ENCODE data around the gene ATP13A1. TPM values are rescaled to one million over a fixed set of nuclear protein-coding genes. Genes with fewer than 3 reads are reported as not detected.
A peak's percentile ranks its signal among the peaks of the same experiment; 100 is the strongest.
"Not testable (repeated sequence)": the region's sequence is repeated elsewhere in the genome, so short reads cannot be mapped to it uniquely, and the experiment has no call there.

The ATP13A1 gene
- polyA plus RNA-seq, 3 donors, result 47.5 to 68.2 (median 51.9) TPM

DNA sequence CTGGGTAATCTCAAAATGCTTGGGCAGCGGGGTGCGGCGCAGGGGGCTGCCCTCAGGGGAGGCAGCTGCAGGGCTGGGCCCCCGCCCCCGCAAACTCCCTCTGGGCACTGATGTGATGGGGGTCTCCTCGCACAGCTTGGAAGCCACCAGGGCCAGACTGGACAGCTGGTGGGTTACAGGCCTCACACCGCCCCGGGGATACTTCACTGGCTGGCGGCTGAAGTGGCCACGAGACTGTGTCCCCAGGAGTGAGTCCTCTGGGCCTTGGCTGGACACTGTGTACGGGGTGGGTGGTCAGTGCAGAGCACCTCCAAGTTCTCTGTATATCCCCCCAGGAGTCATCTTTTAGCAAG is 33.4 kb downstream of the ATP13A1 start:
- no peak for DNase-seq (ENCODE audit: extremely low read depth in 1 of 11, low read depth in 9 of 11, low spot score in 4 of 11)

DNA sequence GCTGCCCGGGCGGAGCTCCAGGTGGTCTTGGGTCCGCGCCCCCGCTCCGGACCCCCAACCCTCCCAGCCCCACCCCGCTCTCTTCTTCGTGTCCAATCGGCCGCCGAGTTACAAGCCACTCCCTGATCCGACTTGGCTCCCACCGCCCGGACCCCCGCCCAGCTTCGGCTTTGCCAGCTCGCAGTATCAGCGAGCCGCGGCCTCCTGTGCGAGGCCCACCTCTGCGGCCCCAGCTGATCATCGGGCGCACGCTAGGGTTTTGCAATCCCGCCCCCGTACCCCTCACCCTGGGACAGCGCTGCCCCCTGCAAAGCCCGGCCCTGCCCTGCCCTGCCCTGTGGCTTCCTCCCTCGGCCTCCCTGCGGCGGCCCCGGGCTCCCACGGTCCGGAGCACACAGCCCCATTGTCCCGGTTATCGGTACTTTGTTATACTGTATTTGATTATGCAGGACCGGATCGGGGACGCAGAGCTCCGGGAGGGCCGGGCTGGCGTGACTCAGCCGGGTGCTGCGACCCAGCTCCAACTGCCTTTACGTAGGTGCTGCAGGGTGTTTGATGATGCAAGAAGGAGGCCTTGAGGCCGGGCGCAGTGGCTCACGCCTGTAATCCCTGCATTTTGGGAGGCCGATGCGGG is 34.9 kb downstream of the ATP13A1 start:
- peak in 5 of 11 donors; percentile 53 to 76 (median 57) for DNase-seq (ENCODE audit: extremely low read depth in 1 of 11, low read depth in 9 of 11, low spot score in 4 of 11)

DNA sequence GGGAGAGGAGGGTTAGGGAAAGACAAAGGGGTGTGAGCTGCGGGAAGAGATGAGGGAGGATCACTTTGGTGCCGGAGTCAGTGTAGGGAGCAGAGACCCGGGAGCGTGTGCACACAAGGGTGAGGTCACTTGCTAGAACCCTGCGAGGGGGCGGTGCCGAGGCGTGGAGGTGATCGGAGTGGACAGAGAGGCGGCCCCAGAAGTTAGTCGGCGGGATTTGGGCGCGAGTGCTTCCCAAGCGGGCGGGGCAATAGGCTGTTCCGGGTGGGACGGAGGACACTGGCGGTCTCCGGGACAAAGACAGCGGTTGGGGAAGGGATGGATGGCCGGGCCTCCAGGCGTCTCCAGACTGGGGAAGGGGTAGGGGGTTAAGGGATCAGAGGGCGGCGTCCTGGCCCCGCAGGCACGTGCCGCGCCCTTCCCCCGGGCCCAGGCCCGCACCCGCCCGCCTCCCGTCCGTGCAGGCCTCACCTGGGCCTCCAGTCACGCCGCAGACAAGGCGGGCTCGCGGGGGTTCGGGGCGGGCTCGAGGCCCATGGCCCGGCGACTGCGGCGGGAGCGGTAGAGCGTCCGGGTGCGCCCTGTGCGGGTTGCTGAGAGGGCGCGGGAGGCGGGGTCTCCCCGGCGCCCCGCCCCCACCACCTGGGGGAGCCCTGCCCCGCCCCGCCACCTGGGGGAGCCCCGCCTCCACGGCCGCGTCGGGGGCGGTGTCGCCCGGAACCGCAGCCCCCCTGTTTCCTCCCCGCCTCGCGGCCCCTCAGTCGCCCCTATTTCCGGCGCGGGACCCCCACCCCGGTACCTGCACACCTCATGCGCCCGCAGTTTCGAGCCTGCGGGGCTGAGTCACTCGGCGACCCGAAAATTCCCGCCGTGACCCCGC is 35.6 kb downstream of the ATP13A1 start, which contains the start of gene LPAR2:
TSS of gene LPAR2 (minus strand) at position 600 of the 880 bp plus-strand sequence. CDS start 945 bp downstream, outside the sequence.
- DNase-seq (ENCODE audit: extremely low read depth in 1 of 11, low read depth in 9 of 11, low spot score in 4 of 11), result peak in 2 of 11 donors; percentile 32 to 38

DNA sequence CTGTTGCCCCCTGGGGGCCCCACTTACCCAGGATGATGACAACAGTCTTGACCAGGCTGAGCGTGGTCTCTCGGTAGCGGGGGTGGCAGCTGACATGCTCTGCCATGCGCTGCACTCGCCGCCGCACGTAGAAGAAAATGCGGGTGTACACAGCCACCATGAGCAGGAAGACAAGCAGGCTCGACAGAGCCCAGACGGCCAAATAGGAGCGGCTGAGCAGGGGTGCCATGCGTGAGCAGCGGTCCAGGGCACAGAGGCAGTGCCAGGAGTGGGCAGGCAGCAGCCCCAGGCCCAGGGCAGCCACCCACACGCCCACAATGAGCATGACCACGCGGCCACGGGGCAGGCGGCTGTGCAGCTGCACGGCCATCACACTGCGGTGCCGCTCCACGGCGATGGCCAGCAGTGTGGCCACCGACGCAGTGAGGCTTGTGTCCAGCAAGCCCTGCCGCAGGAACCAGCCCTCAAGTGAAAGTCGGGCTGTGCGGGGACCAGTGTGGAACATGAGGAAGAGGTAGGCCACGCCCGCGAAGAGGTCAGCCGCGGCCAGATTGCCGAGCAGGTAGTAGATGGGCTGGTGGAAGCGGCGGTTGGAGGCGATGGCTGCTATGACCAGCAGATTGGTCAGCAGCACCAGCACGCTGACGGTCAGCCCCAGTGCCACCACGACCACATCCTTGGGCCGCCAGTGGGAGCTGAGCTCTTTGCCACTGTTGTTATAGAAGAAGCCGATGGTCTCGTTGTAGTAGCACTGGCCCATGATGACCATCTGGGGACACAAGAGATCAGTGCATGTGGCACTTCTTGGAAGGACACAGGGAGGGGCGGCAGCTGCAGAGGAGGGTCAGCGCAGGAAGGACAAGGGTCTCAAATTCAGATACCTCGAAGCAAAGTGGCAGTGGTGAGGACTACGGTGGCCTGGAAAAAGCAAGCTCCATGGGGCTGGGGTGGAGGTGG is 36.7 kb downstream of the ATP13A1 start:
- no peak for DNase-seq (ENCODE audit: extremely low read depth in 1 of 11, low read depth in 9 of 11, low spot score in 4 of 11)

DNA sequence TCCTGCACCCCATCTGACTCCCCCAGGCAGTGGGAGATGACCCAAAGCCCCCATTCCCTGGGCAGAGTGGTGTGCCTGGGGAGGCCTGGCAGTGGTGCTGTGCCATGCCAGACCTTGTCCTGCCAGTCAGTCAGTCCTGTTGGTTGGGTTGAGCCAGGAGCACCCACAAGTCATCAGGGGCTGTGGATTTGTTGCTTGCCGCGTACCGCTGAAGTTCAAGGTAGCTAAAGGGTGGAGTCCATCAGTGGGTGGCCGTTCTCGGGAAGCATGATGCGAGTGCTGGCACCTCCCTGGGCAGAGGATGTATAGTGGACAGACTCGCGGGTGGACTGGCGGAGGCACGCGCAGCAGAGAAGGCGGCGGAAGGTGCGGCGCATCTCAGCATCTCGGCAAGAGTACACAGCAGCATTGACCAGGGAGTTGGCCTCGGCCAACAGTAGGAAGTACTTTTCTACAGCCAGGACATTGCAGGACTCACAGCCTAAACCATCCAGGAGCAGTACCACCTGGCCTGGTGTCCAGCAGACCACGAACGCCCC is 39.4 kb downstream of the ATP13A1 start:
- no peak for DNase-seq (ENCODE audit: extremely low read depth in 1 of 11, low read depth in 9 of 11, low spot score in 4 of 11)

DNA sequence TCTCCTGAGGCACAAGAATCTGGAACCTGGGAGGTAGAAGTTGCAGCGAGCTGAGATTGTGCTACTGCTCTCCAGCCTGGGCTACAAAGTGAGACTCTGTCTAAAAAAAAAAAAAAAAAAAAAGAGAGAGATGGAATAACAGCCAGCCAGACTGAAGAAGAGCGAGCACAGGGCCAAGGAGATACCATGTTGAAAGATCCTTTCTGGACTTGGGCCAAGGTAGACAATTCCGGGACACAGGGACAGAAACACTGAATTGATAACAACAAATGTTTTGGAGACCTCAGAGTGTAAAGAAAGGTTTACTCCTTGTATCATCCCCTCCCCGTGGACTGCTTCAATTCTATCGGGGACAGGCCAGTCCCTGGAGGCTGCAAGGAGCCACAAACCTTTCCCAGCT is 40.1 kb downstream of the ATP13A1 start:
- DNase-seq (ENCODE audit: extremely low read depth in 1 of 11, low read depth in 9 of 11, low spot score in 4 of 11), result no peak

DNA sequence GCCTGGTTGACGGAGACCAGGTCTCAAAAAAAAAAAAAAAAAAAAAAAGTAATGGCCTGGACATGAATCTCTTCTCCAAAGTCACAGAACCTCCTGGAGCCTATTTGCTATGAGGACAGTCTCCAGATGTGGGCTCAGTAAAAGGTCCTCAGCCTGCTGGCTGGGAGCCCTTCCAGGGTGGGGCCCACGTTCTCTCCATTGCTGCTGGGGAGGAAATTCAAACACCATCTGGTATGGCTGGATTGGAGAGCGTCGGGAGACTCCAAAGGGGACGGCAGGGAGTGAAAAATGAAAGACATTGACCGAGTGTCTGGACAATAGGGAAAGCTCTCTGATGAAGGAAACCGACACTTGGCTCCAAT is 43.6 kb downstream of the ATP13A1 start:
- no peak for DNase-seq (ENCODE audit: extremely low read depth in 1 of 11, low read depth in 9 of 11, low spot score in 4 of 11)

DNA sequence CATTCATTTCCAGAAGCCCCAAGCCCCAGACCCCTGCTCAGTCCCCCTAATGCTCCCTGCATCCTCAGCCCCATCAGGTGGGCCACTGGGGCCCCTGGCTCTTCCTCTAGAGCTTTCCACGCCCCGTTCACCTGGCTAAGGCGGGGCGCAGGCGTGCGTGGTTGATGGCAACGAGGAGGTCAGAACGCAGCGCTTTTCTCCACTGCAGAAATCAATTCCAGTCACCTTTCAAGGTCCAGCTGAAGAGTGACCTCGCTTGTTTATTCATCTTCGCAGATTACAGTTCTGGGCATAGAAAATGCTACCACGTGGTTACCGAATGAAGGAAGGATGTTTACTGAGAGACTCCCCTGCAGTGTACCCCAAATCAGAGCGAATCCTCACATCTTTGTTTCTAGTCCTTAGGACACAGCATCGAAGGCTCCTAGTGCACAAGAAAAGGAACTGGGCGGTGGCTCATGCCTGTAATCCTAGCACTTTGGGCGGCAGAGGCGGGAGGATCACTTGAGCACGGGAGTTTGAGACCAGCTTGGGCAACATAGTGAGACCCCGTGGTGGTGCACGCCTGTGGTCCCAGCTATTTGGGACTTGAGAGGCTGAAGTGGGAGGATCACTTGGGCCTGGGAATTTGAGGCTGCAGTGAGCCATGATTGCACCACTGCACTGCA is 44.2 kb downstream of the ATP13A1 start:
- DNase-seq (ENCODE audit: extremely low read depth in 1 of 11, low read depth in 9 of 11, low spot score in 4 of 11), result no peak

DNA sequence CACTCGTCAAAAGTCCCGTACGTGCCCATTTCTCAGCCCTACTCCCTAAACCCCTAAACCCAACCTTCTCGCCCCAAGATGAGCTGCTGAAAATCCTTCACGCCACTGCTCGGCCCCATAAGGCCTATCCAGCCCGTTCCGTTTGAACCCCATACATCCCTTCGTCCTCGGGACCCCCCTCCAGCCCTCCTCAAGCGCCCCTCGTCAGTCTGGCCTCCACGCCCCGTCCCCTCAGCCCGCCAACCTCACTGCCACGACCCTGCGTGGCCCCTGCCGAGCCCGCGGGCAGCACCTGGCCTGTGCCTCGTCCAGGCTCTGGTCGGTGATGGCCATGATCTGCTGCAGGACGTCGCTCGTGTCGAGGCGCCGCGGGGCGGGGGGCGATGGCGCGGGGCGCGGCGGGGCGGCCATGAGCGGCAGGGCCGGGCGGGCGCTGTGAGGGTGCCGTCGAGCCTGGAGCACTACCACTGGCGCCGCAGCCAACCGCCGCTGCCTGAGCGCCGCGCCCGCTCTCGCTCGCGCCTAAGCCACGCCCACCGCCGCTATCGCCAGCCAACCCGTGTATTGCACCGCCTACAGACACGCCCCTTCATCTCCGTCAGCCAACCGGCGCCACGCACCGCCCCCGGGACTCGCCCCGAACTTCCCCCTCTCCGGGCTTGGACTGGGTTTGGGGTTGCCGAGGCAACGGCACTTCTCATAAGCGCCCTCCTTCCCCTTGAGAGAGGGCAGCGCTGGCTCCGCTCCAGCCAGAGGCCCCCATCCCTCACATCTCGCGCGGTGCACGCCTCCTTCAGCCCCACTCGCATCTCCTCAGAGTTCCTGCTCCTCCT is 45.0 kb downstream of the ATP13A1 start, which contains the start of gene PBX4:
TSS of gene PBX4 (minus strand) at position 469 of the 833 bp plus-strand sequence. CDS start at position 411, 58 bp downstream.
- DNase-seq (ENCODE audit: extremely low read depth in 1 of 11, low read depth in 9 of 11, low spot score in 4 of 11), result peak; percentile 77 to 93 (median 92)

DNA sequence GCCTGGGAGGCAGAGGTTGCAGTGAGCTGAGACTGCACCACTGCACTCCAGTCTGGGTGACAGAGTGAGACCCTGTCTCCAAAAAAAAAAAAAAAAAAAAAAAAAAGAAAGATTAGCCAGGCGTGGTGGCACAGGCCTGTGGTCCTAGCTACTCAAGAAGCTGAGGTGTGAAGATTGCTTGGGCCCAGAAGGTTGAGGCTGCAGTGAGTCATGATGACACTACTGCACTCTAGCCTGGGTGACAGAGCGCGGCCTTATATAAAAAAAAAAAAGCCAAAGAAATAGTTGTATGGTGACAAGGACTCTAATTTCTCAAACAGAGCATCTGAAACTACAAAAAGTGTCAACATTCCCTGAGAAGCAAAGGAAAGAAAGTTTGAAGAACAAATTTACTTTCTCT is 48.4 kb downstream of the ATP13A1 start:
- no peak for DNase-seq (ENCODE audit: extremely low read depth in 1 of 11, low read depth in 9 of 11, low spot score in 4 of 11)

DNA sequence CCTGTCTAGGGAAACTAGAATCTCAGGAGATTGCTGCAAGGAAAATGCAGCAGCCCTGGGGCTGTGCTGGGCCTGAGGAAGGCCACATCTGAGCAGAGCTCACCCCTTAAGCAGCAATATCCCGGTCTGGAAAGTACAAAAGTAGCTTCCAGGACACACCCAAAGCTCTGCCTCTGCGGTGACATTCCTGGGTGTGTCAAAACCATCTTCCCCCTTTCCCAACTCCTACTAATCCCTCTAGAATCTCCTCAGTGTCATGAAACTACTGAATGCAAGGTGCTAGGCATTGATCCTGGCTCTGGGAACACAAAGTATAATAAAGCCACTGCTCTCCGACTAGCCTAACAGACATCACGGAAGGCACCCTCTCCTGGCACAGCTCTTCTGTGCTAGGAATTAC is 50.0 kb downstream of the ATP13A1 start:
- DNase-seq (ENCODE audit: extremely low read depth in 1 of 11, low read depth in 9 of 11, low spot score in 4 of 11), result no peak

DNA sequence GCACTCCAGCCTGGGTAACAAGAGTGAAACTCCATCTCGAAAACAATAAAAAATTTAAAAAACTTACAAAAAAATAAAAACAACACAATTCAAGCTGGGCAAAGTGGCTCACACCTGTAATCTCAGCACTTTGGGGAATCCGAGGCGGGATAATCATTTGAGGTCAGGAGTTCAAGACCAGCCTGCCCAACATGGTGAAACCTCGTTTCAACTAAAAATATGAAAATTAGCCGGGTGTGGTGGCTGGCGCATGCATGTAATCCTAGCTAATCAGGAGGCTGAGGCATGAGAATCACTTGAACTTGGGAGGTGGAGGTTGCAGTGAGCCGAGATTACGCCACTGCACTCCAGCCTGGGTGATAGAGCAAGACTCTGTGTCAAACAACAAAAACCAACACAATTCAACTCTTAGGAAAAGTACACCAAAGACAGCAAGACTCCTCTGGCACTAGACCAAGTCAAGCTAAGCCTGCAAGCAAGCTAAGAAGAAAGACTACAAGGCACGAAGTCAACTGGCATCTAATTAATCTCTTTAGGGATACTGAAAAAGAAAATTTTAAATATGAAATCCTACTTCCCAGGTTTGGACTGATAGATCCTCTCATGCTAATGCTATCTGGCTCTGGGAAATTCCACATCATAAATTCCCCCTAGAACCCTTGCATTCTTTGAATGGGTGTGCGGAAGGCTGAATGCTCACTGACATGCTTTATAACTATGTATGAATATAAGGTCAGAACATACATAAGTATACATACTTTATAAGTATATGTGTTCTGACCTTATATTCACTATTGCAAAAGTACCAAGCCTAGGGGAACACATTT is 52.9 kb downstream of the ATP13A1 start:
- no peak for DNase-seq (ENCODE audit: extremely low read depth in 1 of 11, low read depth in 9 of 11, low spot score in 4 of 11)

DNA sequence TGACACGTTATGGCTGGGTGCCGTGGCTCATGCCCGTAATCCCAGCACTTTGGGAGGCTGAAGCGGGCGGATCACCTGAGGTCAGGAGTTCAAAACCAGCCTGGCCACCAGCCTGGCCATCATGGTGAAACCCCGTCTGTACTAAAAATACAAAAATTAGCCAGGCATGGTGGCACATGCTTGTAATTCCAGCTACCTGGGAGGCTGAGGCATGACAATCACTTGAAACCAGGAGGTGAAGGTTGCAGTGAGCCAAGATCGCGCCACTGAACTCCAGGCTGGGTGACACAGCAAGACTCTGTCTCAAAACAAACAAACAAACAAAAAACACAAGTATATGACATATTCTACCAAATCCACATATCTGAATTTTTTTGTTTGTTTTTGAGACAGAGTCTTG is 56.8 kb downstream of the ATP13A1 start:
- not testable (repeated sequence) for DNase-seq (ENCODE audit: extremely low read depth in 1 of 11, low read depth in 9 of 11, low spot score in 4 of 11)

DNA sequence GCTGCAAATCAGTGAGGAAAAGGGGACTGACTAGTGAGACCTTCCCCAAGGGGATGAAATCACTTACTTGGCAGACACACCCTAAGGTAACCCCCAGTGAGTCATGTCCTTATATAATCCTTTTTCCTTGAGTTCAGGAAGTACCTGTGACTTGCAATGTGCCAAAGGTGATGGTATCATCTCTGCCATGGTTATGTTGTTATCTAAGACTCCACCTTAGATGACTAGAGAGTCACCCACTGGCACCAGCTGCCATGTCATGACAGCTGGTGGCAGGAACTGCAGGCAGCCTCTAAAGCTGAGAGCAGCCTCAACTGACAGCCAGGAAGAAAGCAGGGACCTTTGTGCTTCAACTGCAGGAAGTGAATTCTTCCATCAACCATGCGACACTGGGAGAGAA is 57.5 kb downstream of the ATP13A1 start:
- no peak for DNase-seq (ENCODE audit: extremely low read depth in 1 of 11, low read depth in 9 of 11, low spot score in 4 of 11)

DNA sequence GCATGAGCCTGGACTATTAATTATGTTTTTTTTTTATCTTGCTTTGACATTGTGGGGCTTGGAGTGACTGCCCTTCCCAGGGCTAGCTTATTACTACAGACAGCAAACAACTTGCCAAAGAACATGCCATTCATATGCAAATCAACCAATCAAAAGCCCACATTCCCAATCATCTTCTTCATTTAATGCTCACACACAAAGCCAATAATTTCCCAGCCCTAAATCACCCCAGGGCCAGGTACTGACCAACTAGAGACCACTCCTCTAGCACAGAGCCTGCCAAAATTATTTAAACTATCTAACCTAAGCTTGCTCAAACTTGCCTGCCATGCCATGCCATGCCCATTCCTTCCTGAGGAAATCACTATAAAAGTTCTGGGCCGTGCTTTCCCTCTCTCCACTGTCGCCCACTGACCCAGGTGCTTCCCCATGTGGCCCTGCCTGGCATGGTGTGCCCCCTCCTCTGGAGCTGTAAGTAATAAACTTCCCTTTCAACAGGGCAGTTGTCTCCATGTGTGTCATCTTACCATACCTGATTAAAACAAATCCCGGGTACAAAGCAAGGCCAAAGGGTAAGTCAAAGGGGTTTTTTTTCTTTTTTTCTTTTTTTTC is 60.7 kb downstream of the ATP13A1 start:
- DNase-seq (ENCODE audit: extremely low read depth in 1 of 11, low read depth in 9 of 11, low spot score in 4 of 11), result no peak

DNA sequence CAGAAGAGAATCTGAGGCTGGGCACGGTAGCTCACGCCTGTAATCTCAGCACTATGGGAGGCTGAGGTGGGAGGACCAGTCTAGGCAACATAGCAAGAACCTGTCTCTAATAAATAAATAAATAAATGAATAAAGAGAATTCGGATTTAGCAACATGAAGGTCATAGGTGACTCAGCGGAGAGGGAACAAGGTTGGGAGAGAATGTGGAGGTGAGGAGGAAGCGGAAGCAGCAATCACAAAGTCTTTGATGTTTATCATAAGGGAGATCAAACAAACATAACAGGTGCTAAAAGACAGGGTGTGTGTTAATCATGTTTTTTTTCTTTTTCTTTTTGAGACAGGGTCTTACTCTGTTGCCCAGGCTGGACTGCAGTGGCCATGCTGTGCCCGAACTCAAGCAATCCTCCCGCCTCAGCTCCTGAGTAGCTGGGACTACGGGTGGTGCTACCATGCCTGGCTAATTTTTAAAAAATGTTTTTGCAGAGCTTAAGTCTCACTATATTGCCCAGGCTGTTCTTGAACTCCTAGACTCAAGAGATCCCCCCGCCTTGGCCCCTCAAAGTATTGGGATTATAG is 61.3 kb downstream of the ATP13A1 start:
- no peak for DNase-seq (ENCODE audit: extremely low read depth in 1 of 11, low read depth in 9 of 11, low spot score in 4 of 11)

Data from renal cortex interstitium (tissue), 11 donors.